HepG2 (cell line): ENCODE results near the gene DICER1. TPM values are rescaled to one million over a fixed set of nuclear protein-coding genes. Genes with fewer than 3 reads are reported as not detected.

Source experiments
- ATAC-seq: fragments of 200-7000 bp; cut with Tn5 transposase; 3 replicates; pipeline ENCODE4 v1.9.1; 2020; ENCODE audit warnings: mild to moderate bottlenecking, moderate library complexity
- BruUV-seq: library from RNA; stranded (reverse); fragments of 400-500 nt; replicated peaks from 2 replicates; lab custom pipeline; 2021; lab: Mats Ljungman, UMichigan
- CTCF ChIA-PET: fragments of 300-600 bp; formaldehyde crosslinking; extraction: SDS; loops from one replicate; lab custom pipeline; 2021; ENCODE audit warnings: low total read pairs, inconsistent platforms, low intra/inter-chr PET ratio; lab: Yijun Ruan, JAX
- POLR2A ChIA-PET: fragments of 350-600 bp; sonication (Branson Sonifier 250); formaldehyde crosslinking; loops from one replicate; lab custom pipeline; 2020; ENCODE audit warnings: antibody characterized with exemption, inconsistent platforms; lab: Yijun Ruan, JAX
- DNase-seq: peaks from one replicate; pipeline ENCODE4 v3.0.0-alpha.2; 2015; ENCODE audit warnings: low spot score
- FAIRE-seq: peaks from 3 replicates; lab custom pipeline; 2011; peaks lifted over from hg19 to GRCh38; lab: Jason Lieb, UNC
- H2AFZ ChIP-seq: one replicate; pipeline ENCODE4 v1.6.1; 2011; ENCODE audit warnings: low read length, inconsistent platforms
- H3K27ac ChIP-seq: fragments of 300-600 bp; 3 replicates; pipeline ENCODE4 v1.8.0; 2011; ENCODE audit warnings: mixed run types, mild to moderate bottlenecking, mixed read lengths, low read length, inconsistent platforms; ENCODE audit not compliant: insufficient read depth; ENCODE audit errors: extremely low read length
- H3K27me3 ChIP-seq, 2 experiments: fragments of 200-600 bp in 1 of 2; 2 replicates in 1 of 2; 3 replicates in 1 of 2; pipeline versions ENCODE4 v1.6.0 to v1.8.0; 2011; ENCODE audit warnings: low read length in 2 of 2, mild to moderate bottlenecking in 2 of 2, moderate library complexity in 2 of 2, inconsistent platforms in 1 of 2; ENCODE audit not compliant: insufficient read depth in 2 of 2, control insufficient read depth in 1 of 2
- H3K36me3 ChIP-seq, 2 experiments: fragments of 200-600 bp in 1 of 2; replicated peaks in 1 of 2; 2 replicates in 1 of 2; 3 replicates in 1 of 2; pipeline versions ENCODE4 v1.5.1 to v1.8.0; 2011; ENCODE audit warnings: low read length in 2 of 2, inconsistent platforms in 1 of 2; ENCODE audit not compliant: insufficient read depth in 2 of 2, control insufficient read depth in 1 of 2
- H3K4me1 ChIP-seq: 2 replicates; pipeline ENCODE4 v1.5.1; 2012; ENCODE audit warnings: low read length, inconsistent platforms; ENCODE audit not compliant: insufficient read depth
- H3K4me2 ChIP-seq: 2 replicates; pipeline ENCODE4 v1.6.0; 2011; ENCODE audit warnings: low read depth, low read length, inconsistent platforms
- H3K4me3 ChIP-seq, 3 experiments: fragments of 200-600 bp in 1 of 3; sonication (generic), shearing (Covaris generic) in 1 of 3; replicated peaks in 1 of 3; 2 replicates each; pipeline ENCODE4 v1.5.1; 2011 to 2016; ENCODE audit warnings: low read length in 3 of 3, inconsistent platforms in 2 of 3, low read depth in 2 of 3, mild to moderate bottlenecking in 2 of 3, control low read depth in 1 of 3, mixed read lengths in 1 of 3; ENCODE audit not compliant: insufficient read depth in 1 of 3
- H3K79me2 ChIP-seq: one replicate; pipeline ENCODE4 v1.6.1; 2011; ENCODE audit warnings: low read length, inconsistent platforms; ENCODE audit not compliant: insufficient read depth
- H3K9ac ChIP-seq: 2 replicates; pipeline ENCODE4 v1.6.0; 2011; ENCODE audit warnings: mild to moderate bottlenecking, low read depth, low read length, inconsistent platforms; ENCODE audit not compliant: insufficient read depth
- H3K9me3 ChIP-seq: 2 replicates; pipeline ENCODE4 v1.5.1; 2012; ENCODE audit warnings: mild to moderate bottlenecking, low read length
- H4K20me1 ChIP-seq: 2 replicates; pipeline ENCODE4 v1.6.0; 2011; ENCODE audit warnings: inconsistent platforms, mild to moderate bottlenecking, low read length, moderate library complexity; ENCODE audit not compliant: insufficient read depth
- AGO2 ChIP-seq: fragments of 200-400 bp; formaldehyde crosslinking; optimal IDR thresholded peaks from 2 replicates; pipeline ENCODE3; 2017; ENCODE audit warnings: mild to moderate bottlenecking, low read depth, low read length, moderate library complexity
- ATAD3A ChIP-seq: sonication (generic); formaldehyde crosslinking; IDR thresholded peaks from 2 replicates; pipeline ENCODE4 v1.4.0; 2020; ENCODE audit warnings: missing genetic modification reagents
- SCMH1 ChIP-seq: sonication (generic); formaldehyde crosslinking; IDR thresholded peaks from 2 replicates; pipeline ENCODE4 v1.9.0; 2021; ENCODE audit warnings: missing genetic modification reagents, mild to moderate bottlenecking, borderline replicate concordance
- TFDP2 ChIP-seq: sonication (generic); formaldehyde crosslinking; IDR thresholded peaks from 2 replicates; pipeline ENCODE4 v1.4.0; 2020; ENCODE audit warnings: missing genetic modification reagents
- ZMAT3 ChIP-seq: sonication (generic); formaldehyde crosslinking; conservative IDR thresholded peaks from 2 replicates; pipeline ENCODE4 v1.7.0; 2021; ENCODE audit warnings: missing genetic modification reagents
- ZNF234 ChIP-seq: sonication (generic); formaldehyde crosslinking; conservative IDR thresholded peaks from 2 replicates; pipeline ENCODE4 v1.5.1; 2020; ENCODE audit warnings: mild to moderate bottlenecking, missing genetic modification reagents
- ZNF431 ChIP-seq: sonication (generic); formaldehyde crosslinking; IDR thresholded peaks from 2 replicates; pipeline ENCODE4 v1.9.0; 2022; ENCODE audit warnings: missing genetic modification reagents, low read depth, mild to moderate bottlenecking, borderline replicate concordance
- ZNF629 ChIP-seq: sonication (generic); formaldehyde crosslinking; conservative IDR thresholded peaks from 2 replicates; pipeline ENCODE4 v1.5.0; 2020; ENCODE audit warnings: missing genetic modification reagents
- ZNF724P ChIP-seq: sonication (generic); formaldehyde crosslinking; IDR thresholded peaks from 2 replicates; pipeline ENCODE4 v1.8.0; 2022; ENCODE audit warnings: missing genetic modification reagents, borderline replicate concordance
- WGBS: methylation state at CpG from one replicate; pipeline ENCODE4 v1.1.6; 2017; ENCODE audit warnings: low lambda C conversion rate; 5-methylcytosine and 5-hydroxymethylcytosine counted together
- in situ Hi-C: cut with HindIII; loops from 2 replicates; pipeline ENCODE4 v1.10.0; 2017; ENCODE audit warnings: low pct_unique_long_range_greater_than_20kb; ENCODE audit not compliant: extremely low pct_ligation_motif_present
- intact Hi-C: fragments of 100-400 bp; cut with micrococcal nuclease; formaldehyde crosslinking; loops from one replicate; pipeline ENCODE4 v1.10.0; 2022; ENCODE audit not compliant: unreplicated experiment
- polyA plus RNA-seq, 8 experiments: library from polyadenylated mRNA; depleted of rRNA in 3 of 8; stranded (reverse) in 7 of 8; unstranded in 1 of 8; fragments of >200 nt; fragmentation: Illumina TruSeq in 4 of 8; extraction: Trizol in 4 of 8; gene quantifications; 2 replicates each; pipeline versions ENCODE4 v1.2.1 to v1.2.3, GENCODE V29; 2011 to 2016; ENCODE audit warnings: low read depth in 4 of 8, missing spikeins in 1 of 8, mixed read lengths in 1 of 8; ENCODE audit not compliant: insufficient read depth in 1 of 8
- total RNA-seq, 5 experiments: library from RNA; depleted of rRNA; stranded (reverse); fragments of >200 nt; fragmentation: Illumina TruSeq; extraction: Trizol; gene quantifications; 2 replicates each; pipeline ENCODE4 v1.2.3, GENCODE V29; 2016; ENCODE audit warnings: low read depth in 1 of 5
- TF ChIP-seq, protein P1 (sequence below): fragments of 450-650 bp; IDR thresholded peaks from 2 replicates; pipeline ENCODE4 v1.6.1; 2016

The DICER1 gene
- total and polyA plus RNA-seq, 2 of the 13 experiments (the other 11 are each of a cell fraction or from before 2014, with no cell fraction given): 31.8 to 61.9 TPM

DNA sequence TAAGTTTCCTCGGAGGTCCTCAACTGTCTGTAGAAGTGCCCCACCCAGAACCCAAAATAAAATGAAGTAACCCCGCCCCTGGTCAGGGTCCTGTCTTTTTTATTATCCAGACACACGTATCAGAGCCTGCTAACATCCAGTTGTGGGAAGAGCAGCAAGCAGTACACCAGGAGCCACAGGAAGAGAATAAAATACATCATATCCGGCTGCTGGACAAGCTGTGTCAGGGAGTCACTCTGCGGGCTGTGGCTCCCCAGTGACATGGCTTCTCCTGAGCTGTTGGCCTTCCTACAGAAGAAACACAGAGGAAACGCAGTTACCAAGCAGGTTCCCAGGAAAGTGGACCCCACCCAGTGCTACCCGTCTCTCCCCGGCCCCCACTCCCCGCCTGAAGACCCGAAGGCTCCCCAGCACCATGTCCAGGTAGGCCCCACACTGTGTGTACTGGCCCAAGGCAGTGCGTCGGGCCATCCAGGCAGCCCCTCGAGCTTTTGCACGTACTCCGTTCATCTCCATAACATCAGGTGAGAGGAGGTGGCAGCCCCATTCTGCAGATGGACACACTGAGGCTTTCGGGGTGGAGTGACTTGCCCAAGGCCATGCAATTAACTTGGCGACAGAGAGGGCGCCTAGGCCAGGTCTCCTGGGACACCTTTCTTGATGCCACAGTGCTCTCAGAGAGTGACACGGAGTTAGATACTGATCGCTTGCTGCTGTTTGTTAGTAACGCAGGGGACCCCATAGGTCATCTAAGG, 34.3 kb upstream of the DICER1 start:
- Histone ChIP-seq H3K4me1 (no peaks in the 10 kb centered on the region), H3K4me3 (no peak overlapping the region), H2AFZ (no peak overlapping the region), H3K27ac (no peak overlapping the region), H3K9ac (no peak overlapping the region), H3K9me3 (peaks cover 9% of the 10 kb centered on the region; the same call in 1 of the 2 replicates), H3K79me2 (no peaks in the 10 kb centered on the region), H3K36me3 (no peaks in the 10 kb centered on the region), H4K20me1 (no peaks in the 10 kb centered on the region), H3K4me2 (no peak overlapping the region)
- DNase-seq (no peak), ATAC-seq (no peak)
- 96% methylated on average over 16 of the region's 21 CpGs for WGBS
- CTCF ChIA-PET: no interaction called here
- intact Hi-C loops: no loop called here
- TF ChIP-seq ZNF234 (no peak), AGO2 (peak; percentile 33), TFDP2 (CRISPR knock-in tag) (no peak), ZNF431 (CRISPR knock-in tag) (no peak), ZNF724P (CRISPR knock-in tag) (no peak), ZMAT3 (CRISPR knock-in tag) (no peak), SCMH1 (CRISPR knock-in tag) (no peak), ATAD3A (no peak), ZNF629 (CRISPR knock-in tag) (peak; percentile 78)
- TF ChIP-seq, protein P1, sequence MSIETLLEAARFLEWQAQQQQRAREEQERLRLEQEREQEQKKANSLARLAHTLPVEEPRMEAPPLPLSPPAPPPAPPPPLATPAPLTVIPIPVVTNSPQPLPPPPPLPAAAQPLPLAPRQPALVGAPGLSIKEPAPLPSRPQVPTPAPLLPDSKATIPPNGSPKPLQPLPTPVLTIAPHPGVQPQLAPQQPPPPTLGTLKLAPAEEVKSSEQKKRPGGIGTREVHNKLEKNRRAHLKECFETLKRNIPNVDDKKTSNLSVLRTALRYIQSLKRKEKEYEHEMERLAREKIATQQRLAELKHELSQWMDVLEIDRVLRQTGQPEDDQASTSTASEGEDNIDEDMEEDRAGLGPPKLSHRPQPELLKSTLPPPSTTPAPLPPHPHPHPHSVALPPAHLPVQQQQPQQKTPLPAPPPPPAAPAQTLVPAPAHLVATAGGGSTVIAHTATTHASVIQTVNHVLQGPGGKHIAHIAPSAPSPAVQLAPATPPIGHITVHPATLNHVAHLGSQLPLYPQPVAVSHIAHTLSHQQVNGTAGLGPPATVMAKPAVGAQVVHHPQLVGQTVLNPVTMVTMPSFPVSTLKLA: no peak
- TF ChIP-seq, all 625 proteins: peak for 2
- FAIRE-seq: no peak
- POLR2A ChIA-PET: no interaction called here
- no TSS peak for BruUV-seq
- H3K27me3 ChIP-seq: no peaks in the 10 kb centered on the region
- in situ Hi-C loops: no loop called here
